HG03108 (cell line): ENCODE data around the gene PRXL2A.
"Not testable (repeated sequence)": the region's sequence is repeated elsewhere in the genome, so short reads cannot be mapped to it uniquely, and the experiment has no call there.

Experiments
- ATAC-seq: cut with Tn5 transposase; IDR thresholded peaks from one replicate; pipeline ENCODE4 v1.9.1; 2021; ENCODE audit warnings: moderate library complexity; ENCODE audit not compliant: unreplicated experiment

PRXL2A gene

GRCh38 chr10:80408242-80409101, at the start of gene PRXL2A:
TSS of gene PRXL2A (plus strand) at chr10:80408551. CDS start at chr10:80420468, 11,917 bp downstream.
- peak; percentile 94 for ATAC-seq

GRCh38 chr10:80358925-80359324, 49.4 kb upstream of the PRXL2A start:
- ATAC-seq = not testable (repeated sequence)

GRCh38 chr10:80359644-80360043, 48.7 kb upstream of the PRXL2A start:
- ATAC-seq = no peak

- no peak for ATAC-seq
These were observed 42.8 kb upstream of the PRXL2A start for GRCh38 chr10:80365510-80365909.

- ATAC-seq = no peak
These were observed 36.9 kb upstream of the PRXL2A start for GRCh38 chr10:80371467-80371866.

GRCh38 chr10:80372675-80373074, 35.7 kb upstream of the PRXL2A start:
- ATAC-seq = no peak

- ATAC-seq = no peak
These were observed 34.8 kb upstream of the PRXL2A start for GRCh38 chr10:80373502-80373901.

- ATAC-seq = no peak
These were observed 28.6 kb upstream of the PRXL2A start for GRCh38 chr10:80379701-80380100.

GRCh38 chr10:80380185-80380584, 28.2 kb upstream of the PRXL2A start:
- ATAC-seq = no peak

GRCh38 chr10:80382989-80383388, 25.4 kb upstream of the PRXL2A start:
- ATAC-seq = peak; percentile 60

- ATAC-seq = no peak
These were observed 17.6 kb upstream of the PRXL2A start for GRCh38 chr10:80390740-80391139.

GRCh38 chr10:80392250-80392649, 16.1 kb upstream of the PRXL2A start:
- ATAC-seq = no peak

- ATAC-seq = no peak
These were observed 13.9 kb upstream of the PRXL2A start for GRCh38 chr10:80394358-80394916.

- ATAC-seq = no peak
These were observed 11.3 kb upstream of the PRXL2A start for GRCh38 chr10:80397014-80397413.

- no peak for ATAC-seq
These were observed 8.1 kb upstream of the PRXL2A start for GRCh38 chr10:80400136-80400804.

- no peak for ATAC-seq
These were observed 3.3 kb upstream of the PRXL2A start for GRCh38 chr10:80405035-80405434.

GRCh38 chr10:80405626-80406025, 2.7 kb upstream of the PRXL2A start:
- ATAC-seq = no peak

- no peak for ATAC-seq
These were observed 2.1 kb upstream of the PRXL2A start for GRCh38 chr10:80406204-80406603.

- peak; percentile 22 for ATAC-seq
These were observed 524 bp upstream of the PRXL2A start for GRCh38 chr10:80407812-80408241.

- ATAC-seq = no peak
These were observed 770 bp downstream of the PRXL2A start for GRCh38 chr10:80409121-80409520.

GRCh38 chr10:80410122-80410521, 1.8 kb downstream of the PRXL2A start:
- no peak for ATAC-seq
